Loucy (cell line): ENCODE results near the gene CALHM2.
A peak's percentile ranks its signal among the peaks of the same experiment; 100 is the strongest.

Experiments used
- H2AFZ ChIP-seq: fragments of 200-600 bp; sonication (generic); 2 replicates; pipeline ENCODE4 v1.6.0; 2016; ENCODE audit warnings: antibody characterized with exemption, mild to moderate bottlenecking, low read length, moderate library complexity
- H3F3A ChIP-seq: fragments of 200-600 bp; 2 replicates; pipeline ENCODE4 v1.6.0; 2016; ENCODE audit warnings: antibody characterized with exemption, low read depth, mild to moderate bottlenecking
- H3K27me3 ChIP-seq: fragments of 200-600 bp; sonication (generic); 2 replicates; pipeline ENCODE4 v1.6.1; 2014; ENCODE audit warnings: low read length, mild to moderate bottlenecking; ENCODE audit not compliant: insufficient read depth, poor library complexity, severe bottlenecking
- H3K36me3 ChIP-seq: fragments of 200-600 bp; sonication (generic); 2 replicates; pipeline ENCODE4 v1.6.1; 2016; ENCODE audit warnings: low read length; ENCODE audit not compliant: insufficient read depth
- H3K4me1 ChIP-seq: fragments of 200-600 bp; sonication (generic); 2 replicates; pipeline ENCODE4 v1.5.1; 2014; ENCODE audit warnings: low read length, mild to moderate bottlenecking; ENCODE audit not compliant: insufficient read depth, poor library complexity, severe bottlenecking
- H3K4me2 ChIP-seq: fragments of 200-600 bp; sonication (generic); 2 replicates; pipeline ENCODE4 v1.6.0; 2014; ENCODE audit warnings: antibody characterized with exemption, low read length, low read depth, mild to moderate bottlenecking; ENCODE audit not compliant: poor library complexity, severe bottlenecking
- H3K4me3 ChIP-seq: fragments of 200-600 bp; sonication (generic); 2 replicates; pipeline ENCODE4 v1.5.1; 2014; ENCODE audit warnings: low read length, mild to moderate bottlenecking, mixed read lengths; ENCODE audit not compliant: poor library complexity, severe bottlenecking
- H3K79me2 ChIP-seq: fragments of 200-600 bp; sonication (generic); 2 replicates; pipeline ENCODE4 v1.6.1; 2014; ENCODE audit warnings: low read length; ENCODE audit not compliant: insufficient read depth
- H3K9ac ChIP-seq: fragments of 200-600 bp; sonication (generic); 2 replicates; pipeline ENCODE4 v1.6.0; 2014; ENCODE audit warnings: mild to moderate bottlenecking, low read depth, low read length, moderate library complexity; ENCODE audit not compliant: poor library complexity, severe bottlenecking
- H3K9me2 ChIP-seq: fragments of 200-600 bp; sonication (generic); replicated peaks from 2 replicates; pipeline ENCODE4 v1.6.1; 2016; ENCODE audit warnings: low read depth, low read length, mixed read lengths
- H3K9me3 ChIP-seq: fragments of 200-600 bp; sonication (generic); 2 replicates; pipeline ENCODE4 v1.6.1; 2014; ENCODE audit warnings: mild to moderate bottlenecking, antibody characterized with exemption, low read length, low read depth; ENCODE audit not compliant: insufficient read depth
- H4K20me1 ChIP-seq: fragments of 200-600 bp; sonication (generic); 2 replicates; pipeline ENCODE4 v1.6.0; 2014; ENCODE audit warnings: antibody characterized with exemption, low read length, mild to moderate bottlenecking; ENCODE audit not compliant: insufficient read depth, poor library complexity, severe bottlenecking
- EZH2phosphoT487 ChIP-seq: fragments of 200-600 bp; IDR thresholded peaks from 2 replicates; pipeline ENCODE4 v1.6.1; 2018; ENCODE audit warnings: antibody characterized with exemption, mild to moderate bottlenecking, moderate library complexity, borderline replicate concordance
- TF ChIP-seq, protein P1 (sequence below): fragments of 200-600 bp; sonication (generic); conservative IDR thresholded peaks from 2 replicates; pipeline ENCODE4 v1.5.1; 2014; ENCODE audit warnings: mild to moderate bottlenecking, antibody characterized with exemption, low read length

CALHM2 gene

DNA sequence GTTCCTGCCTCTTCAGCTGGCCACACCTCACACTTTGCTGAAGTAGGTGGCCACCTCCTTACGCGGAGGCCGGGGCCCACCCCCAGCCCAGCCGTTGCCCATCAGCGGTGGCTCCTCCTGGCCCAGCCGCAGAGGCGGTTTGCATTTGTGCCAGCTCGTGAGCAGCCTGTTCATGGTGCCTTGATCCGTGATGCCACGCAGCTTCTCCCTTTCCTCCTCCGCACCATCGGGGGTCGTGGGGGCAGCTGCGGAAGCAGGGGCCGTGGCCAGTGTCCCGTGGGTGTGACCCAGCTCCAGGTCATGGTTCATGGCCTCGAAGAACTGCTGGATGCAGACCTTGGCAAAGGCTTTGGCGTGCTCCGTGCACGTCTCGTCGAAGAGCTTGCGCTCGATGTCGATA lies 3.1 kb upstream of the CALHM2 start:
- peaks cover 28% of the 10 kb centered on the region for H3K79me2 ChIP-seq
- no peak overlapping the region for H3K4me3 ChIP-seq
- no peaks in the 10 kb centered on the region for H3K27me3 ChIP-seq
- TF ChIP-seq, protein P1, sequence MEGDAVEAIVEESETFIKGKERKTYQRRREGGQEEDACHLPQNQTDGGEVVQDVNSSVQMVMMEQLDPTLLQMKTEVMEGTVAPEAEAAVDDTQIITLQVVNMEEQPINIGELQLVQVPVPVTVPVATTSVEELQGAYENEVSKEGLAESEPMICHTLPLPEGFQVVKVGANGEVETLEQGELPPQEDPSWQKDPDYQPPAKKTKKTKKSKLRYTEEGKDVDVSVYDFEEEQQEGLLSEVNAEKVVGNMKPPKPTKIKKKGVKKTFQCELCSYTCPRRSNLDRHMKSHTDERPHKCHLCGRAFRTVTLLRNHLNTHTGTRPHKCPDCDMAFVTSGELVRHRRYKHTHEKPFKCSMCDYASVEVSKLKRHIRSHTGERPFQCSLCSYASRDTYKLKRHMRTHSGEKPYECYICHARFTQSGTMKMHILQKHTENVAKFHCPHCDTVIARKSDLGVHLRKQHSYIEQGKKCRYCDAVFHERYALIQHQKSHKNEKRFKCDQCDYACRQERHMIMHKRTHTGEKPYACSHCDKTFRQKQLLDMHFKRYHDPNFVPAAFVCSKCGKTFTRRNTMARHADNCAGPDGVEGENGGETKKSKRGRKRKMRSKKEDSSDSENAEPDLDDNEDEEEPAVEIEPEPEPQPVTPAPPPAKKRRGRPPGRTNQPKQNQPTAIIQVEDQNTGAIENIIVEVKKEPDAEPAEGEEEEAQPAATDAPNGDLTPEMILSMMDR: no peak
- no peak for TF ChIP-seq EZH2phosphoT487
- H3K4me1 ChIP-seq: peaks cover 38% of the 10 kb centered on the region
- H3K9ac ChIP-seq: no peak overlapping the region
- H4K20me1 ChIP-seq: peaks cover 5% of the 10 kb centered on the region
- no peaks in the 10 kb centered on the region for H3F3A ChIP-seq
- H3K36me3 ChIP-seq: no peaks in the 10 kb centered on the region
- H3K9me2 ChIP-seq: no peaks in the 10 kb centered on the region
- H2AFZ ChIP-seq: no peak overlapping the region
- H3K4me2 ChIP-seq: no peak overlapping the region
- H3K9me3 ChIP-seq: no peaks in the 10 kb centered on the region

DNA sequence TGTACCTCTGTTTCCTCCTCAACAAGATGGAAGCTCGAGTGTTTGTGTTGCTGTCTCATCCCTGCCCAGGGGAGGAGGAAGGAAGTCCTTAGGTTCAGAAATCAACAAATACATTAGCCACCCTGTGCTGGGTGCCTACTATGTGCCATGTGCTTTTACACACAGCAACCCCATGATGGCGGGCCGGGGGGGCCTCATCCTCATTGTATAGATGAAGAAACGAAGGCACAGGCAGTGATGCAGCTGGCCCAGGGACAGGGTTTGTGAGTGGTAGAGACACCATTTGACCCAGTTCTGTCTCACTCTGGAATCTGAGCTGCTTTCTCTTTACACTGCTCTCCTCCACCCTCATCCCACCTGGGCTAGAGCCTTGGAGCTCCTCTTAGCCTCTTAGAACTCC lies 1.9 kb upstream of the CALHM2 start:
- Histone ChIP-seq H3K4me1 (peaks cover 42% of the 10 kb centered on the region), H4K20me1 (peaks cover 12% of the 10 kb centered on the region), H3K4me2 (peak overlapping the region; percentile 11), H3K9me2 (no peaks in the 10 kb centered on the region), H3K36me3 (0 out of 2 replicates have a peak, but pooled peaks cover 5% of the 10 kb centered on the region), H3K79me2 (peaks cover 40% of the 10 kb centered on the region), H3F3A (no peaks in the 10 kb centered on the region), H3K27me3 (no peaks in the 10 kb centered on the region), H2AFZ (no peak overlapping the region), H3K9ac (peak overlapping the region; percentile 10), H3K4me3 (peak overlapping the region; percentile 28), H3K9me3 (no peaks in the 10 kb centered on the region)
- TF ChIP-seq, protein P1: no peak
- no peak for TF ChIP-seq EZH2phosphoT487

- H3K4me3 ChIP-seq: peak overlapping the region; percentile 92
- peaks cover 37% of the 10 kb centered on the region for H3K4me1 ChIP-seq
- H3F3A ChIP-seq: no peaks in the 10 kb centered on the region
- peaks cover 7% of the 10 kb centered on the region; the same call in 1 of the 2 replicates for H3K36me3 ChIP-seq
- H3K9me2 ChIP-seq: no peaks in the 10 kb centered on the region
- TF ChIP-seq, protein P1: no peak
- no peak for TF ChIP-seq EZH2phosphoT487
- peak overlapping the region; percentile 94 for H3K4me2 ChIP-seq
- peak overlapping the region; percentile 93 for H2AFZ ChIP-seq
- H3K27me3 ChIP-seq: no peaks in the 10 kb centered on the region
- peak overlapping the region; percentile 88 for H3K9ac ChIP-seq
- H3K9me3 ChIP-seq: no peaks in the 10 kb centered on the region
- peaks cover 52% of the 10 kb centered on the region for H3K79me2 ChIP-seq
- peaks cover 16% of the 10 kb centered on the region for H4K20me1 ChIP-seq
Observed at GRCh38 chr10:103452506-103453230, 498 bp upstream of the CALHM2 start.
